GM18951 (cell line): ENCODE measurements around the gene HKDC1.
"Not testable (repeated sequence)": the region's sequence is repeated elsewhere in the genome, so short reads cannot be mapped to it uniquely, and the experiment has no call there.

Source experiments
- POLR2A ChIP-seq: IDR thresholded peaks from 4 replicates; pipeline ENCODE4 v1.6.1; 2011; ENCODE audit warnings: mild to moderate bottlenecking; ENCODE audit not compliant: insufficient read length, insufficient read depth; ENCODE audit errors: extremely low read depth
- in situ Hi-C: fragments of 300-500 bp; cut with MboI; formaldehyde crosslinking; loops from one replicate; pipeline ENCODE4 v1.12.0; 2022; ENCODE audit warnings: low sequenced_read_pairs, mixed read lengths, inconsistent platforms; ENCODE audit not compliant: unreplicated experiment

HKDC1 gene

GRCh38 chr10:69259547-69260243 lies 39.6 kb downstream of the HKDC1 start:
- in situ Hi-C loops = no loop called here
- no peak for TF ChIP-seq POLR2A

- in situ Hi-C loops = no loop called here
- no peak for TF ChIP-seq POLR2A
These were observed 41.1 kb downstream of the HKDC1 start for GRCh38 chr10:69261184-69261583.

- TF ChIP-seq POLR2A = no peak
- in situ Hi-C loops = no loop called here
These were observed 42.2 kb downstream of the HKDC1 start for GRCh38 chr10:69262292-69262751.

- no peak for TF ChIP-seq POLR2A
- in situ Hi-C loops = no loop called here
These were observed 45.4 kb downstream of the HKDC1 start for GRCh38 chr10:69265521-69265920.

GRCh38 chr10:69268761-69269416 lies 48.8 kb downstream of the HKDC1 start:
- no peak for TF ChIP-seq POLR2A
- in situ Hi-C loops = no loop called here

GRCh38 chr10:69269761-69270160 lies 49.6 kb downstream of the HKDC1 start:
- TF ChIP-seq POLR2A = no peak
- in situ Hi-C loops = no loop called here

GRCh38 chr10:69270990-69271389 lies 50.9 kb downstream of the HKDC1 start:
- no peak for TF ChIP-seq POLR2A
- in situ Hi-C loops = no loop called here

- no peak for TF ChIP-seq POLR2A
- in situ Hi-C loops = no loop called here
These were observed 52.5 kb downstream of the HKDC1 start for GRCh38 chr10:69272624-69273023.

GRCh38 chr10:69275444-69275843 lies 55.3 kb downstream of the HKDC1 start:
- in situ Hi-C loops = no loop called here
- no peak for TF ChIP-seq POLR2A

GRCh38 chr10:69276503-69276902 lies 56.4 kb downstream of the HKDC1 start:
- in situ Hi-C loops = no loop called here
- no peak for TF ChIP-seq POLR2A

GRCh38 chr10:69278446-69278963 lies 58.4 kb downstream of the HKDC1 start, which contains the start of gene HK1:
Gene HK1 (plus strand): TSS chr10:69278496.
- in situ Hi-C loops = no loop called here
- no peak for TF ChIP-seq POLR2A

- TF ChIP-seq POLR2A = no peak
- in situ Hi-C loops = no loop called here
These were observed 59.0 kb downstream of the HKDC1 start for GRCh38 chr10:69279110-69279509.

- in situ Hi-C loops = no loop called here
- no peak for TF ChIP-seq POLR2A
These were observed 61.6 kb downstream of the HKDC1 start for GRCh38 chr10:69281507-69282413.

- in situ Hi-C loops = not testable (repeated sequence)
These were observed 64.3 kb downstream of the HKDC1 start for GRCh38 chr10:69284402-69284801.
